GM12873 (cell line): ENCODE data around the gene PACS2.

Source experiments
- TF ChIP-seq, protein P1 (sequence below): IDR thresholded peaks from 2 replicates; pipeline ENCODE4 v1.5.1; 2012; ENCODE audit warnings: low read depth, mild to moderate bottlenecking, moderate library complexity, low read length, control low read depth; ENCODE audit not compliant: insufficient read depth; ENCODE audit errors: missing control alignments

The PACS2 gene

DNA sequence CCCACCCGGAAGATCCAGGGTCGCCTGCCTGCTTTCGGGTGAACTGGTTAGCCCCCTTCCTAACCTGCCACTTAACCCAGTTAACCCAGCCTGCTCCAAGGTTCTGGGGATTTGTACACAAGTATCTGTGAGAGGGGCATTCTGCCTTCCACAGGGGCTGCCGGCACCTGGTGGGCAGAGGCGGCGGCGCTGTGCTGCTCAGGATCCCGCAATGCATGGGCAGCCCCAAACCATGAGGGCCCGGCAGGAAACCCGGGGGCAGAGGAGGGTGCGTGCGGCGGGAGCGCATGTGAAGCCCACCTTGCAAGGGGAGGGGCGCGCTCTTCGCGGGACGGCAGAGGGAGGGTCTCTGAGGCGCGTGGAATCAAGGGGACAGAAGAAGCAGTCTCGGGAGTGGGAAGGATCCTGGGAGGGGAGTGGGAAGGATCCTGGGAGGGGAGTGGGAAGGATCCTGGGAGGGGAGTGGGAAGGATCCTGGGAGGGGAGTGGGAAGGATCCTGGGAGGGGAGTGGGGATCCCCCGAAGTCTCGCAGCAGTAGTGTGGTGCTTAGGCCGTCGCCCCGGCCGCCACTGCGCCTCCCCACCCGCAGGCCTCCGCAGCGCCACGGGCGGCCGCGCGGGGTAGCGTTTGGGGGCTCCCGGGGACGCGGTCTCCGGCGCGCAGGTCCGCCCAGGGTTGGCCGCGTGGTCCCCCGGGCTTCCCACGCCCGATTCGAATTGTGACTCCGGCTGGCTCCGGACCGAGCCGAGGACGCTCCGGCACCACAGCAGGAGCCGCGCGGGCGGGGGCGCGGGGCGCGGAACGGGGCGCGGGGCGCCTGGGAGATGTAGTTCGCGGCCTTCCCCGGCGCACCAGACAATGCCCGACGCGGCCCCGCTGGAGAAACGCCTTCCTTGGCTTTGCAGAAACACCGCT, 100.2 kb downstream of the PACS2 start:
- TF ChIP-seq, protein P1, sequence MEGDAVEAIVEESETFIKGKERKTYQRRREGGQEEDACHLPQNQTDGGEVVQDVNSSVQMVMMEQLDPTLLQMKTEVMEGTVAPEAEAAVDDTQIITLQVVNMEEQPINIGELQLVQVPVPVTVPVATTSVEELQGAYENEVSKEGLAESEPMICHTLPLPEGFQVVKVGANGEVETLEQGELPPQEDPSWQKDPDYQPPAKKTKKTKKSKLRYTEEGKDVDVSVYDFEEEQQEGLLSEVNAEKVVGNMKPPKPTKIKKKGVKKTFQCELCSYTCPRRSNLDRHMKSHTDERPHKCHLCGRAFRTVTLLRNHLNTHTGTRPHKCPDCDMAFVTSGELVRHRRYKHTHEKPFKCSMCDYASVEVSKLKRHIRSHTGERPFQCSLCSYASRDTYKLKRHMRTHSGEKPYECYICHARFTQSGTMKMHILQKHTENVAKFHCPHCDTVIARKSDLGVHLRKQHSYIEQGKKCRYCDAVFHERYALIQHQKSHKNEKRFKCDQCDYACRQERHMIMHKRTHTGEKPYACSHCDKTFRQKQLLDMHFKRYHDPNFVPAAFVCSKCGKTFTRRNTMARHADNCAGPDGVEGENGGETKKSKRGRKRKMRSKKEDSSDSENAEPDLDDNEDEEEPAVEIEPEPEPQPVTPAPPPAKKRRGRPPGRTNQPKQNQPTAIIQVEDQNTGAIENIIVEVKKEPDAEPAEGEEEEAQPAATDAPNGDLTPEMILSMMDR: peak; percentile 73

GRCh38 chr14:105415481-105416428, 101.2 kb downstream of the PACS2 start:
- TF ChIP-seq, protein P1: no peak

- TF ChIP-seq, protein P1: no peak
Observed at GRCh38 chr14:105416671-105417070, 102.1 kb downstream of the PACS2 start.

DNA sequence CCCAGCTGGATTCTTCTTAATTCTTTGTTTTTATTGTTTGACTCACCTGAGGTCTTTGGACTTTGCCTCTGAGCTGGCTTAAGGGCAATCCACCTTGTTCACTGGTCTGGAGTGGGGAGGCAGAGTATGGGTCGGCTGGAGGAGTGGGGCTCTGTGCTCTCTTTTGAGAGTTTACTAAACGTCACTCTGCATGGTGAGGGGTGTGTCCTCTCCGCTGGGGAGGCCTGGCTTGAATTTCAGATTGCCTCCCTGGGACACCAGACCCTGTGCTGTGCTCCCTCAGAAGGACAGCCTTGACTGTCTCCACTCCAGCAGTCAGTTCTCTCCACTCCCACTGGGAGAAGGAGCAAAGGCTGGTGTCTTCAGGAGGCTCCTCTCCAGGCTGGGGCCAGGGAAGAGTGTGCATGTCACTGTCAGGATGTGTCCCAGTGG, 103.2 kb downstream of the PACS2 start:
- TF ChIP-seq, protein P1: no peak

GRCh38 chr14:105418269-105419194, 104.0 kb downstream of the PACS2 start:
- TF ChIP-seq, protein P1: no peak

DNA sequence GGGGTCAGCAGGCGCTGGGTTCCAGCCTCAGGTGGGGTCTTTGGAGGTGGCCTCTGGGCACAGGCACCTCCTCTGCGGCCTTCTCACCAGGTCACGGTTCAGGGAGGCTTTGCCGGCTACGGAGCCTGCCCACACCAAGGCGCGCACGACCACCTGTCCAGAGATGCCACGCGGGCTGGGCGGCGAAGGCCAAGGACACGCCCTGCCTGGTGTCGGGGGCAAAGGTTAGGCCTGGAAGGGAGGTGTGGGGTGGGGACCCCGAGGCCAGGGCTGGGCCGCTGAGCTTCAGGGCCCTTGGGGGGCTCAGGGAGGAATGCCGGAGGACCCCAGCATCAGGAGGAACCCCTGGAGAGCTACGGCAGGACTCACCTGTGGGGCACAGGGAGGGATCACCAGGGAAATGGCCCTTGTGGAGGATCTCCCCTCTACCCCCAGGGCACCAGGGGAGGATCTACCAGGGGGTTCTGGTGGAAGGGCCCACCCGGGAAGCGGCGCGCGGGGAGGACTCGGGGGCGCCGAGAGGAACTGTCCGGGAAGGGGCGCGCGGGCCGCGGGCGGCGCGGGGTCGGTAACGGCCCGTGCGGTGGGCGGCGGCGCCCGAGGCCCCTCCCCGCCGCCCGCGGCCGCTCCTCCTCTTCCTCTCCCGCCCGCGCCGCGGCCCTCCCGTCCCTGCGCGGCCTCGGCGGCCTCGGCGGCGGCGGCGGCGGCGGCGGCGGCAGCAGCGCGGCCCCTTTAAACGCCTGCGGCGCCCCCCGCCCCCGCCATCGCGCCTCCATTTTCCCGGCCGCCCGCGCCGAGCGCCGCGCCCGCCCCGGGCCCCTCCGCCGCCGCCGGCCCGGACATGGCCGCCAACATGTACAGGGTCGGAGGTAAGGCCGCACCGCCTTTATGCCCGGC, 104.9 kb downstream of the PACS2 start, which contains the start of gene MTA1:
MTA1 (plus strand) TSS at position 633 of the 897 bp plus-strand sequence; CDS start at position 842, 209 bp downstream.
- TF ChIP-seq, protein P1: no peak
